Astrocyte of the cerebellum (primary cell): ENCODE results near the gene ATXN10.

Source experiments
- DNase-seq: peaks from one replicate; pipeline ENCODE4 v3.0.0-alpha.2; 2011; ENCODE audit warnings: low read depth
- H3K4me3 ChIP-seq: 2 replicates; pipeline ENCODE4 v1.5.1; 2011; ENCODE audit warnings: mild to moderate bottlenecking, low read depth, low read length, moderate library complexity
- in situ Hi-C: cut with HindIII; loops from 2 replicates; pipeline ENCODE4 v1.10.0; 2017; ENCODE audit warnings: low sequenced_read_pairs
- TF ChIP-seq, protein P1 (sequence below): IDR thresholded peaks from 2 replicates; pipeline ENCODE4 v1.5.1; 2012; ENCODE audit warnings: low read length, low read depth, moderate library complexity, mild to moderate bottlenecking; ENCODE audit errors: missing control alignments

ATXN10 gene

DNA sequence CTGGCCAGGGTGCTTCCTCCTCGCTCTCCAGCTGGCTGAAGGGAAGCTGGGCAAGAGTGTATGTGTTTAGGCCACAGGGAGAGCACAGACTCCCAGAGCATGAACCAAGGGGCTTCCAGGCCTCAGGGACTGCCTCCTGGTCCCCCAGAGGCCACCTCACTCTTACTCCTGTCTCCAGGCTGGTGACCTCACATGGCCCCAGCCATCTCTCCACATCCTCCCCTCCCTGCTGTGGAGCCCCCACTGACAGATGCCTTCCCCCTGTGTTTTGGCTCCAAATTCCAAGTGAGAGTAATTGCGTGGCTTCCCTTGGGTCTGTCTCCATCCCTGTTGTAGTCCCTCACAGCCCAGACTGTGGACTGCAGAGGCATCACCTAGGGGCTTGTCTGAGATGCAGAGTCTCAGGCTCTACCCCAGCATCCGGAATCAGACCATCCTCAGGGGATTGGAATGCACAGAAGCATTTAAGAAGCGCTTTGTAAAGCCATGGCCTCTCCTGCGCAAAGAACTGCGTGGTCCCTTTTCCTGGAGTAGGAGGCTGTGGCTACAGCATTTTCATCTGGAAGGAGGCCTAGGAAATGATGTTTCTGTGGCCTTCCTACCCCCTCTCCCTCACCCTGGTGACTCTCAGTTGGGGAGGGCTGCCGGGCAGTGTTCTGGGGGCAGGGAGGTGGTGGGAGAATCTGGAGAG is 91.1 kb downstream of the ATXN10 start:
- in situ Hi-C loops, result no loop called here
- TF ChIP-seq, protein P1, sequence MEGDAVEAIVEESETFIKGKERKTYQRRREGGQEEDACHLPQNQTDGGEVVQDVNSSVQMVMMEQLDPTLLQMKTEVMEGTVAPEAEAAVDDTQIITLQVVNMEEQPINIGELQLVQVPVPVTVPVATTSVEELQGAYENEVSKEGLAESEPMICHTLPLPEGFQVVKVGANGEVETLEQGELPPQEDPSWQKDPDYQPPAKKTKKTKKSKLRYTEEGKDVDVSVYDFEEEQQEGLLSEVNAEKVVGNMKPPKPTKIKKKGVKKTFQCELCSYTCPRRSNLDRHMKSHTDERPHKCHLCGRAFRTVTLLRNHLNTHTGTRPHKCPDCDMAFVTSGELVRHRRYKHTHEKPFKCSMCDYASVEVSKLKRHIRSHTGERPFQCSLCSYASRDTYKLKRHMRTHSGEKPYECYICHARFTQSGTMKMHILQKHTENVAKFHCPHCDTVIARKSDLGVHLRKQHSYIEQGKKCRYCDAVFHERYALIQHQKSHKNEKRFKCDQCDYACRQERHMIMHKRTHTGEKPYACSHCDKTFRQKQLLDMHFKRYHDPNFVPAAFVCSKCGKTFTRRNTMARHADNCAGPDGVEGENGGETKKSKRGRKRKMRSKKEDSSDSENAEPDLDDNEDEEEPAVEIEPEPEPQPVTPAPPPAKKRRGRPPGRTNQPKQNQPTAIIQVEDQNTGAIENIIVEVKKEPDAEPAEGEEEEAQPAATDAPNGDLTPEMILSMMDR, result no peak
- DNase-seq, result no peak
- H3K4me3 ChIP-seq, result no peak overlapping the region

DNA sequence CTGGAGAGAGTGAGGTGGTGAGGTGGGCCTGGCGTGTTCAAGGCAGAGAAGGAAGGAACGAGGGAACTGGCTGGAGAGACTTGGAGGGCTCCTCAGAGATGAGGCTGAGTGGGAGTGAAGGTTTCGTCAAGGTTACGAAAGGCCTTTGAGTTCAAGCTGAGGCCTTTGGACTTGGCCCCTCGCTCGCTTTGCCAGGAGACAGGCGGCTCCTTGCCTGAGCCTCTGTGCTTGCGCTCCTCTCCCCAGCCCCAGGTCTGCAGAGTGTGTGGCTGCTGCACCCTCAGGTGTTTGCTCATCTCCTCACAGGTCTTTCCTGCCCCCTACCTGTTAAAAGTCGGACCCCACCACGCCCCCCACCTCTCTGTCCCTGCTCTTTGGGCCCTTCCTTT is 91.6 kb downstream of the ATXN10 start:
- TF ChIP-seq, protein P1, result no peak
- H3K4me3 ChIP-seq, result no peak overlapping the region
- DNase-seq, result no peak
- in situ Hi-C loops, result no loop called here

DNA sequence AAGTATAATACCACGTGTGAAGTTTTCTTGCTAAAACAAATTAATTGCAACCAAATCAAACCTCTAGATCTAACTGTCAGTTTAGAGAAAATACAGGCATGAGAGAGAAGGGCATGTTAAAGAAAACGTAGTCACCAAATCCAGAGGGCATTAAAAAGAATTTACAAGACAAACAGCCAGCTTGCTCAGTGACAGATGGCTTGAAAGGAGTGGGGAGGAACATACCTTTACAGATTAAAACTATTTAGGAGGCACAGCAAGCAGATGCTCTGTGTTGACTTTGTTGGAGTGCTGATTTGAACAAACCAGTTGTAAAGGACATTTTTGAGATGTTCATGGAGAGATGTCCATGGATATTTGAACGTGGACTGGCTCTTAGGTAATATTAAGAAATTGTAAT is 96.9 kb downstream of the ATXN10 start:
- no peak for DNase-seq
- TF ChIP-seq, protein P1, result no peak
- H3K4me3 ChIP-seq, result no peak overlapping the region
- in situ Hi-C loops, result no loop called here

DNA sequence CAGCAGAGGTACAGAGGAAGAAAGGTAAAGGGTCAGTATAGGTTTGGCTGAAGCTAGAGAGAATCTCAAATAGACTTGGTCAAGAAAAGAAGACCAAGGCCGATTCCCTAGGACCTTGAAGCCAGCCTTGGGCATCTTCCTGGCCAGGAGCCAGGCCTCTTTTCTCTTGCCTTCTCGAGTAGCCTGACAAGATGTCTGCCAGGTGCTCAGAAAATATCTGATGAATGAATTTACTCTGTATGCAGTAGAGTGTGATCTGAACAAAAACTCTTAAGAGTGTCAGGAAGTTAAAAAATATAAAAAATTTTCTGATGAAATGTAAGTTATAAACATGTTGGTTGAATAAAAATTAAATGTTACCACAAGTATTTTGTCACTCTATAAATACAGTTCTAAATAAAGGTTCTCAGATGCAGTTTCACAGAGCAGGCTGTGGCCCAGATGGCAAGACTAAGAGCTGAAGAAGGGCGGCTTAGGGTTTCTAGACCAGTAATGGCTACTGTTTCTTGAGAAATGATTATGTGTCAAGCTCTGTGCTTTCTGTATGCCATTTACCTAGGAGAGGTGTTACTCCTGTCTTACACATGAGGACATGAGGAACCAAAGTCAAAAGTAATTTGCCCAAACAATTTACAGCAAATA is 98.1 kb downstream of the ATXN10 start:
- in situ Hi-C loops, result no loop called here
- DNase-seq, result no peak
- H3K4me3 ChIP-seq, result no peak overlapping the region
- TF ChIP-seq, protein P1, result no peak

DNA sequence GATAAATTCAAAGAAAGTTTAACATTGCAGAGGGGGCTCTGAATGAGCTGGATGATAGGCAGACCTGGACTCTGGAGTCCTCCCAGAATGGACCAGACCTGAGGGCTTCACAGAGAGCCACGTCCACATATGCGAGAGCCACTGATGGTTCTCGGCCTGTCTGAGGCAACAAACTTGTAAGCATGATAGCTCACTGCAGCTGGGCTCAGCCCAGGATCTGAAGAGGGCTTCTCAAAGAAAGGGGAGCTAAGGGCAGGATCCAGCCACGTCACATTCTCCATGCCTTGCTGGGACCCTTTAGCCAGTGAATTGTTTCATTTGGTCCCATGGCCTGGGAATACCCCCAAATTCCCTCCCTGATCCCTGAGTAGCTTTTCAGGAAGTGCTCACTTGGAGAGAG is 98.9 kb downstream of the ATXN10 start:
- TF ChIP-seq, protein P1, result no peak
- in situ Hi-C loops, result no loop called here
- no peak for DNase-seq
- no peak overlapping the region for H3K4me3 ChIP-seq

DNA sequence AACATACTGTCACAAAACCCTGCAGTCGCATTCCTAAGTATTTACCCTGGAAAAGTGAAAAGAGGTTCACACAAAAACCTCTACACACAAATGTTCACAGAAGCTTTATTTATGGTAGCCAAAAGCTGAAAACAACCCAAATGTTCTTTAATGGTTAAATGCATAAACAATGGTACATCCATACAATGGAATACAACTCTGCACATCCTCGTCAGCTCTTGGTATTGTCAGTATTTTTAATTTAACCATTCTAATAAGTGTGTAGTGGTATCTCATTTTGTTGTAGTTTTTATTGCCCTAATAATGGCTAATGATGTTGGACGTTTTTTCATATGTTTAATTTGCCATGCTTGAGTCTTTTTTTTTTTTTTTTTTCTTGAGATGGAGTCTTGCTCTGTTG is 99.4 kb downstream of the ATXN10 start:
- DNase-seq, result no peak
- in situ Hi-C loops, result no loop called here
- H3K4me3 ChIP-seq, result no peak overlapping the region
- TF ChIP-seq, protein P1, result no peak
